Vagina (tissue), 2 donors: ENCODE data around the gene MYH11.

ENCODE experiments used
- POLR2A ChIP-seq, 2 donors: fragments of 450-650 bp; IDR thresholded peaks; one replicate each; pipeline ENCODE4 v1.6.1; 2017; ENCODE audit warnings: antibody characterized with exemption in 2 of 2, mild to moderate bottlenecking in 2 of 2, moderate library complexity in 2 of 2
- TF ChIP-seq, protein P1 (sequence below), 3 experiments: fragments of 450-650 bp in 2 of 3; fragments of 200-600 bp in 1 of 3; sonication (generic) in 1 of 3; IDR thresholded peaks; one replicate each; pipeline ENCODE4 v1.5.1; 2017 to 2019; ENCODE audit warnings: antibody characterized with exemption in 3 of 3, mild to moderate bottlenecking in 2 of 3, moderate library complexity in 2 of 3

DNA sequence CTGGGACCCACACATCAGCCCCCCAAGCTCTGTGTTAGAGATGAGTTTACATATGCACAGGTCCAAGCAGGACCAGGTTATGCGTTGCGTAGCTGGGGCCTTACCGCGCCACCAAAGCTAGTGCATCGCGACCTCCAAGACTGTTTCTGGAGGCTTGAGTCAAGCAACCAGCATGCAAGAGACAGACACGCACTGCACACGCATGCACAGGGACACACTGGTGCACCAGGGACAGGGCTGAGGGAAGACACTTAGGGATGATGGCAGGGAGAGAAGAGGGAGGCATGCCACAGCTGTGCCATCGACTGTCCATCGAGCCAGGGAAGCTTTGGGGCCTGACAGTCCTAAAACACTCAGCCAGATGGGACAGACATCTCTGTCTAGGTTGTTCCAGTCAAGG, 72.8 kb downstream of the MYH11 start:
- TF ChIP-seq POLR2A (IDR thresholded peaks at IDR 0.05): no peak
- TF ChIP-seq, protein P1, sequence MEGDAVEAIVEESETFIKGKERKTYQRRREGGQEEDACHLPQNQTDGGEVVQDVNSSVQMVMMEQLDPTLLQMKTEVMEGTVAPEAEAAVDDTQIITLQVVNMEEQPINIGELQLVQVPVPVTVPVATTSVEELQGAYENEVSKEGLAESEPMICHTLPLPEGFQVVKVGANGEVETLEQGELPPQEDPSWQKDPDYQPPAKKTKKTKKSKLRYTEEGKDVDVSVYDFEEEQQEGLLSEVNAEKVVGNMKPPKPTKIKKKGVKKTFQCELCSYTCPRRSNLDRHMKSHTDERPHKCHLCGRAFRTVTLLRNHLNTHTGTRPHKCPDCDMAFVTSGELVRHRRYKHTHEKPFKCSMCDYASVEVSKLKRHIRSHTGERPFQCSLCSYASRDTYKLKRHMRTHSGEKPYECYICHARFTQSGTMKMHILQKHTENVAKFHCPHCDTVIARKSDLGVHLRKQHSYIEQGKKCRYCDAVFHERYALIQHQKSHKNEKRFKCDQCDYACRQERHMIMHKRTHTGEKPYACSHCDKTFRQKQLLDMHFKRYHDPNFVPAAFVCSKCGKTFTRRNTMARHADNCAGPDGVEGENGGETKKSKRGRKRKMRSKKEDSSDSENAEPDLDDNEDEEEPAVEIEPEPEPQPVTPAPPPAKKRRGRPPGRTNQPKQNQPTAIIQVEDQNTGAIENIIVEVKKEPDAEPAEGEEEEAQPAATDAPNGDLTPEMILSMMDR (IDR thresholded peaks at IDR 0.05): no peak
